GM12878 (cell line): ENCODE data around the gene ATG10. TPM values are rescaled to one million over a fixed set of nuclear protein-coding genes. Genes with fewer than 3 reads are reported as not detected.
"Not testable (repeated sequence)": the region's sequence is repeated elsewhere in the genome, so short reads cannot be mapped to it uniquely, and the experiment has no call there.

Source experiments
- ATAC-seq: fragments of 200-7000 bp; cut with Tn5 transposase; 3 replicates; pipeline ENCODE4 v1.9.1; 2020; ENCODE audit warnings: mild to moderate bottlenecking, moderate library complexity
- BruUV-seq: library from RNA; stranded (reverse); fragments of 400-500 nt; replicated peaks from 2 replicates; lab custom pipeline; 2021; lab: Mats Ljungman, UMichigan
- CTCF ChIA-PET: fragments of 300-600 bp; sonication (Branson Sonifier 250); formaldehyde crosslinking; extraction: SDS; loops from one replicate; lab custom pipeline; 2021; ENCODE audit warnings: inconsistent platforms; lab: Yijun Ruan, JAX
- POLR2A ChIA-PET: fragments of 350-600 bp; formaldehyde crosslinking; extraction: SDS; loops from one replicate; lab custom pipeline; 2021; ENCODE audit warnings: inconsistent platforms; lab: Charles Lee
- RAD21 ChIA-PET: fragments of 300-600 bp; sonication (Branson Sonifier 250); formaldehyde crosslinking; loops from one replicate; lab custom pipeline; 2023; ENCODE audit warnings: antibody characterized with exemption; ENCODE audit not compliant: unreplicated experiment; lab: Charles Lee
- SMC1A ChIA-PET: fragments of 300-600 bp; sonication (Branson Sonifier 250); formaldehyde crosslinking; loops from one replicate; lab custom pipeline; 2023; ENCODE audit not compliant: unreplicated experiment, uncharacterized antibody; lab: Charles Lee
- DNase-seq: peaks from one replicate; pipeline ENCODE4 v3.0.0-alpha.2; 2011; ENCODE audit warnings: low read depth, low spot score
- FAIRE-seq: peaks from 3 replicates; lab custom pipeline; 2011; peaks lifted over from hg19 to GRCh38; lab: Jason Lieb, UNC
- H2AFZ ChIP-seq: 2 replicates; pipeline ENCODE4 v1.6.0; 2011; ENCODE audit warnings: low read depth, low read length, control low read depth; ENCODE audit not compliant: control insufficient read depth
- H3K27ac ChIP-seq: 2 replicates; pipeline ENCODE4 v1.5.1; 2011; ENCODE audit warnings: control low read depth; ENCODE audit not compliant: control insufficient read depth, insufficient read depth
- H3K27me3 ChIP-seq, 2 experiments: replicated peaks in 1 of 2; 2 replicates each; pipeline versions ENCODE4 v1.6.0 to v1.6.1; 2011; ENCODE audit warnings: low read length in 1 of 2; ENCODE audit not compliant: control insufficient read depth in 2 of 2, insufficient read depth in 2 of 2
- H3K36me3 ChIP-seq, 2 experiments: 2 replicates each; pipeline ENCODE4 v1.5.1; 2011; ENCODE audit warnings: low read length in 1 of 2; ENCODE audit not compliant: control insufficient read depth in 2 of 2, insufficient read depth in 2 of 2
- H3K4me1 ChIP-seq: 2 replicates; pipeline ENCODE4 v1.6.1; 2011; ENCODE audit warnings: mild to moderate bottlenecking, low read length, moderate library complexity, mixed read lengths; ENCODE audit not compliant: control insufficient read depth, insufficient read depth
- H3K4me2 ChIP-seq: 2 replicates; pipeline ENCODE4 v1.6.0; 2011; ENCODE audit warnings: control low read depth; ENCODE audit not compliant: control insufficient read depth, insufficient read depth
- H3K4me3 ChIP-seq: fragments of 200-600 bp; sonication (generic); 2 replicates; pipeline ENCODE4 v1.5.1; 2016
- H3K79me2 ChIP-seq: 2 replicates; pipeline ENCODE4 v1.6.0; 2011; ENCODE audit warnings: low read length; ENCODE audit not compliant: control insufficient read depth, insufficient read depth
- H3K9ac ChIP-seq: 2 replicates; pipeline ENCODE4 v1.8.0; 2011; ENCODE audit warnings: low read length, control low read depth, mixed read lengths; ENCODE audit not compliant: control insufficient read depth, insufficient read depth
- H3K9me3 ChIP-seq: replicated peaks from 3 replicates; pipeline ENCODE4 v1.5.1; 2011; ENCODE audit warnings: mild to moderate bottlenecking, low read length; ENCODE audit not compliant: control insufficient read depth, insufficient read depth
- H4K20me1 ChIP-seq: 2 replicates; pipeline ENCODE4 v1.6.0; 2011; ENCODE audit not compliant: control insufficient read depth, insufficient read depth
- SPI1 ChIP-seq: IDR thresholded peaks from 2 replicates; pipeline ENCODE4 v1.6.1; 2011; ENCODE audit warnings: low read depth, mild to moderate bottlenecking, low read length, moderate library complexity, borderline replicate concordance; ENCODE audit not compliant: insufficient read depth
- WGBS: methylation state at CpG from one replicate; pipeline ENCODE4 v1.1.6; 2016; ENCODE audit warnings: low lambda C conversion rate; ENCODE audit not compliant: insufficient replicate concordance, insufficient coverage; ENCODE audit errors: missing lambda C conversion rate; 5-methylcytosine and 5-hydroxymethylcytosine counted together
- in situ Hi-C: fragments of 300-500 bp; cut with MboI; formaldehyde crosslinking; loops from 9 replicates; pipeline ENCODE4 v1.14.3; 2018; ENCODE audit warnings: mixed read lengths
- intact Hi-C: fragments of 100-400 bp; cut with micrococcal nuclease; formaldehyde crosslinking; loops from one replicate; pipeline ENCODE4 v1.14.2; 2022; ENCODE audit not compliant: unreplicated experiment
- polyA plus RNA-seq, 11 experiments: library from polyadenylated mRNA; depleted of rRNA in 4 of 11; unstranded in 6 of 11; stranded (reverse) in 5 of 11; fragments of >200 nt; fragmentation: Nextera tagmentation in 4 of 11; fragmentation: Illumina TruSeq in 1 of 11; extraction: Ambion mirVana in 4 of 11; extraction: Trizol in 1 of 11; gene quantifications; 1 replicate in 1 of 11; 2 replicates in 10 of 11; pipeline versions ENCODE4 v1.2.1 to v1.2.3, GENCODE V29; 2011 to 2016; ENCODE audit warnings: inconsistent platforms in 2 of 11, missing spikeins in 2 of 11, low read depth in 1 of 11
- total RNA-seq, 4 experiments: library from RNA; depleted of rRNA in 3 of 4; stranded (reverse); fragments of >200 nt in 3 of 4; fragmentation: Illumina TruSeq in 1 of 4; extraction: Trizol in 1 of 4; gene quantifications; 2 replicates each; pipeline versions ENCODE4 v1.2.1 to v1.2.3, GENCODE V29; 2013 to 2021
- TF ChIP-seq, protein P1 (sequence below): fragments of 450-650 bp; IDR thresholded peaks from 2 replicates; pipeline ENCODE4 v1.6.1; 2016; ENCODE audit warnings: mild to moderate bottlenecking

The ATG10 gene
- total and polyA plus RNA-seq, 10 of the 15 experiments (the other 5 are each of a cell fraction or from before 2014, with no cell fraction given) = 3.8 to 14.4 (median 6.5) TPM

DNA sequence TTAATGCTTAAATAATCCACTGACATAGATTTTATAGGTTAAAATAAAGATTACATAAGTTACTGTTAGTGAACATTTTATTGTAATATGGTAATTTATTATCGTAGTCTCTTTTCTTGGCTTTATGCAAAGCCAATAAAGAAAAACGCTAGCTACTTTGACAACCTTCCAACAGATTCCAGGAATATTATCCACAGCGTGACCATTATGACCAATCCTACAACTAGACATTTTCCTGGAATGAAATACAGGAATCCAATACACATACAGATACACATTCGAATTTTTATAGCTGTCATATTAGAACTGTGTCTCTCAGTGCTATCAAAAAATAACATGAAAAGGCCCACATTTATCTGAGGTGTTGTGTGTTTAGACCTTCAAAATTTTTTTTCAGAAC is 293.2 kb downstream of the ATG10 start (continued):
- TF ChIP-seq, protein P1, sequence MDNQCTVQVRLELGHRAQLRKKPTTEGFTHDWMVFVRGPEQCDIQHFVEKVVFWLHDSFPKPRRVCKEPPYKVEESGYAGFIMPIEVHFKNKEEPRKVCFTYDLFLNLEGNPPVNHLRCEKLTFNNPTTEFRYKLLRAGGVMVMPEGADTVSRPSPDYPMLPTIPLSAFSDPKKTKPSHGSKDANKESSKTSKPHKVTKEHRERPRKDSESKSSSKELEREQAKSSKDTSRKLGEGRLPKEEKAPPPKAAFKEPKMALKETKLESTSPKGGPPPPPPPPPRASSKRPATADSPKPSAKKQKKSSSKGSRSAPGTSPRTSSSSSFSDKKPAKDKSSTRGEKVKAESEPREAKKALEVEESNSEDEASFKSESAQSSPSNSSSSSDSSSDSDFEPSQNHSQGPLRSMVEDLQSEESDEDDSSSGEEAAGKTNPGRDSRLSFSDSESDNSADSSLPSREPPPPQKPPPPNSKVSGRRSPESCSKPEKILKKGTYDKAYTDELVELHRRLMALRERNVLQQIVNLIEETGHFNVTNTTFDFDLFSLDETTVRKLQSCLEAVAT = no peak
- TF ChIP-seq, all 136 proteins: peak for 0

DNA sequence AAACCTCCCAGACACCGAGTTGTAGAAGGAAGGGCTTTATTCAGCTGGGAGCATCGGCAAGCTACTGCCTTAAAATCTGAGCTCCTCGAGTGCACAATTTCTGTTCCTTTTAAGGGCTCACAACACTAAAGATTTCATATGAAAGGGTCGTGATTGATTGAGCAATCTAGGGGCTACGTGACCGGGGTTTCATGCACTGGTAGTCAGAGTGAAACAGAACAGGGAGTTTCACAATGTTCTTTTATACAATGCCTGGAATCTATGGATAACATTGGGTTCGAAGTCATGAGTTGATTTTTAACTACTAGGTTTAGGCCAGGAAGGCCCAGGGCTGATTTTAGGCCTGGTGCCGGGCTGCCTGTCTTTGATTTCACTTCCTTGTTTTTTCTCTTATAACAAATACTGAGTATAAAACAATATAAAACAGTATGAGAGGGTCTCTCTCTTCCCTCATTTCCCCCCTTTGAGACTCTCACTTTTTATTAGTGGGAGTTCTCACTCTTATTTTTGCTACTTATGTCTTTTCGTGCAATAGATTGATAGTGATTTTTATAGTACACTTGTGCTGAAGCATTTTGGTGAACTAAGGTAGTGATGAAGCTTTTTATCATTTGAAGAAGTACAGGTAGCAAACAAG is 295.6 kb downstream of the ATG10 start:
- intact Hi-C loops, H3K9ac ChIP-seq: not testable (repeated sequence)

DNA sequence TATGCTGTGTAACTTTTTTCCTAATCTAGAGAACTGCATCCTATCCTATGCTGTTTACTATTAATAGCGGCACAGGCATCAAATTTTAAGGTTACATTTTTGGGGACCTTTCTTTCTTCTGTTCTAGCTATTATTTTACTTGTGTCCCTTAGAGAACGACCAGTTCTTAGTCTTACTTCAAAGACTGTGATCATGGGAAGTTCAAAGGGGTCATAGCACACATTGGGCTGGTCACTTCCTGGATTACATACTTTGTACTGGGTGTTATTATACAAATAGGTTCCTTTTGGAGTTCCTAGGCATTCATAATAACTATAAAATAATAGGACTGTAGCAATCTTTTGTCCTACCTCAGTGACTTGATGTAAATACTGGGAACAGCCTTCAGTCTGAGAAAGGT is 297.5 kb downstream of the ATG10 start:
- H3K9me3 ChIP-seq, RAD21 ChIA-PET, H3K4me2 ChIP-seq, H3K9ac ChIP-seq, intact Hi-C loops, H3K27ac ChIP-seq, in situ Hi-C loops, H3K27me3 ChIP-seq, H3K79me2 ChIP-seq, POLR2A ChIA-PET, H3K4me3 ChIP-seq, BruUV-seq, FAIRE-seq, H3K36me3 ChIP-seq, H4K20me1 ChIP-seq, ATAC-seq, H2AFZ ChIP-seq, DNase-seq: not testable (repeated sequence)
- ChIA-PET CTCF (interaction anchor here (2.1 kb wide), 1 partner anchor 10 kb away, joined by 17 read pairs; no protein-coding TSS in a partner anchor), SMC1A (interaction anchor here (4.4 kb wide), 1 partner anchor 10 kb away, joined by 22 read pairs; no protein-coding TSS in a partner anchor)
- H3K4me1 ChIP-seq = peaks cover 11% of the 10 kb centered on the region
- 92% methylated on average over 2 of the region's 2 CpGs for WGBS

More for the DNA sequence above, 295.6 kb downstream of the ATG10 start:
- H3K36me3 ChIP-seq, ATAC-seq, H3K4me2 ChIP-seq, H3K27me3 ChIP-seq, H3K9me3 ChIP-seq, SMC1A ChIA-PET, H3K27ac ChIP-seq, POLR2A ChIA-PET, H2AFZ ChIP-seq, H3K79me2 ChIP-seq, in situ Hi-C loops, H3K4me1 ChIP-seq, DNase-seq: not testable (repeated sequence)
- WGBS = 86% methylated on average over 9 of the region's 9 CpGs
- TF ChIP-seq SPI1 = 0 out of 2 replicates have a peak, but pooled peaks have one; percentile 4
- TF ChIP-seq, all 136 proteins: peak for 1; not testable (repeated sequence) for 135
- CTCF ChIA-PET = interaction anchor here (1.8 kb wide), 1 partner anchor 8 kb away, joined by 9 read pairs; no protein-coding TSS in a partner anchor
- H3K4me3 ChIP-seq, BruUV-seq, FAIRE-seq, RAD21 ChIA-PET, H4K20me1 ChIP-seq: not testable (repeated sequence)
